ENCODE data around the gene RASSF8.

RASSF8 gene

DNA sequence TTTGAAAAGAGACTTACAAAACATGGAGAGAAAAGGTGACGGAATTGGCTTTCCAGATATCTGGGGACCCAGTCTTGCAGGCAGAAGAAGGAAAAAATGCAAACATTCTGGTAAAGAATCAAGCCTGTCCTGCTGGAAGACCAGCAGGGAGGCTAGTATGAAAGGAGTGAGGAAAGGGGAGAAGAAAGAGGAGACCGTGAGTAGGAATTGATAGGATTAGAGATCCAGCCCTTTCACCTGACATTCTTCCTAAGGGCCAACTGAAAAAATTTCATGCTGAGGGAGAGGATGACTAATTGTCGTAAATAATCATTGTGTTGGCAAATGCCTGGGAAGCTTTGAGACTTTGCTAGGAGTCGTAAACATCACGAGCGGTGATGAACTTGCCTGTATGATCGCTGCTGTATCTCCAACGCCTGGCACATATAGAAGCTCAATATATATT is 154.2 kb downstream of the RASSF8 start:
- no peak for FAIRE-seq

DNA sequence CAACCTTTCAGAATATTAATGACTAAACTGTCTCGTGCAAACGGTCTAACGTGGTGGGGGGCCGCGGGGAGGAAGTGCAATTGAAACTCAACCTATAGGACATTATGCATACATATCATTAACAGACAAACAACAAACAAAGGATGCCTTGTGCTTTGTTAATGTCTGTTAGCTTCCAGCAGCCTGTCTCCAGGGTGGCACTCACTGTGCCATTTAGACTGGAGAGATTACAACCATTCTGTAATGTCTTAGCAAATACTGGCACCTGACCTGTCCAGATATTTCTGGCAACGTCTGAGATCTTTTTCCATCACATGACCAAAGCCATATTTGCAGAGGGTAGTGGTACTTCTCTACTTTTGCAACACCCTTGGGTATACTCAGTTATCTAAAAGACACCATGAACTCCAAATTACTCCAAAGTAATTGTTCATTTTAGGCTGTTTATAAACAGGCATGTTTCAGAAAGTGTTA is 154.7 kb downstream of the RASSF8 start:
- FAIRE-seq = no peak

DNA sequence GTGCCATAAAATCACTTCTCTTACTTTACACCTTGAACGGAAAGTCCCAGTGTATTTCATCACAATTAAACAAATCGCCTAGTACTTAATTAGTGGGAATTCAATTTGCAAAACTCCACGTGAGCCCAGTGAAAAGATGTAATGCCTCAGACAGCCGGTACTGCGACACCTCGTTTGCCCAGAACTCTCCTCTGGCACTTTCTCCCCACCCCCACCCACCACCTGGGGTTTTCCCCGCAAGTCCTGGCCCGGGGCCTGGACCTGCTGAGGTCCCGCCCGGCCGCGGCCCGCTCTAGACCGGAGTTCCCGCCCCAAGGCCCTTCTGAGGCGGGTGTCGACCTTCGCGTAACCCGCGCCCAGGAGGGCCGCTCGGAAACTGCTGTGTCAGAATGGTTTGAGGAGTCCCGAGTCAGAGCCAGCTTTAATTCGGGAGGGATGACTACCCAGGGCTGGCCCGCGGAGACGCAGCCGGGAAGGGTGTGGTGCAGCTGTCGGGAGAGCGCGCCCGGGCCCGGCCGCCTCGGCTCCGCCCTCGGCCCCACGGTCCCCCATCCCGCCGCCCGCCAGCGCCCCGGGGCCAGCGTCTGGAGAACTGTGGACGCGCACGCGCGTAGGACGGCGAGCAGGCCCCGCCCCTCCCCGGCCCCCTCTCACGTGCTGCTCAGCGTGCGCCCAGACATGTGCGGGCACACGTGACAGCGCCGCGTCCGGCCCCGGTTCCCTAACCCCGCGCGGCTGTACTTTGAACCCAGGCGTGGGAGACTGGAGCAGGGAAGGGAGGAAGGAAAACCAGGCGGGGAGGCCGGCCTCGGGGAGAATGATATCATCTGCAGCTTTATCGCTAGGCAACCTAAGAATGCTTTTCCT is 155.6 kb downstream of the RASSF8 start:
- no peak for FAIRE-seq

DNA sequence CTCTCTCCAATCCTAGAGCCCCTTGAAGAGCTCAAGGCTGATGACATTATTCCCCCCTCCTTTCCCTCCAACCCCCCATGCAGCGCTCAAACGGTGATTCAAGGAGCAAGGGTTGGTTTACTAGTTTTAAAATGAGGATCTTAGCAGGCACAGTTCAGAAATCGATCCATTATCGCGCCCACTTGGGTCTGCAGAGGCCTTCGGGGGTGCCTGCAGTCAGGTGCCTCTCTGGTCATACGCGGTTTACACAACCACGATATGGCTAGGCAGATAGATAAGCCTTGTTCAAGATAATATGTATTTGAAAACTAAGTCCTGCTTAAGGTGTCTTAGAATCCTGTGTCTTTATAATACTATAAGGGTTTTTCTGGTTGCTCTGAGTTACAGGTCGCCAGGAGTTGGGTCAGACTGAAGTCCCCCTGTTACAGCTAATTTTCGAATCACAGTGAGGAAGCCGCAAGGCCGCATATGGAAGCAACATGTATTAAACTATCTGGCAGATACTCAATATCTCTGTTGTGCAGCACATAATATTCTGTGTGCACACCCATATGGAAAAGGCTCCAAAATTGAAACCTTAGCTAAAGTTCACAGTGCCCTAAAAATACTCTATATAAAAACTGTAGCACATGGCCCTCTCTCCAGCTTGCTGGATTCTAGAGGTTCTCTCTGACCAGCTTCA is 156.4 kb downstream of the RASSF8 start:
- FAIRE-seq = no peak

DNA sequence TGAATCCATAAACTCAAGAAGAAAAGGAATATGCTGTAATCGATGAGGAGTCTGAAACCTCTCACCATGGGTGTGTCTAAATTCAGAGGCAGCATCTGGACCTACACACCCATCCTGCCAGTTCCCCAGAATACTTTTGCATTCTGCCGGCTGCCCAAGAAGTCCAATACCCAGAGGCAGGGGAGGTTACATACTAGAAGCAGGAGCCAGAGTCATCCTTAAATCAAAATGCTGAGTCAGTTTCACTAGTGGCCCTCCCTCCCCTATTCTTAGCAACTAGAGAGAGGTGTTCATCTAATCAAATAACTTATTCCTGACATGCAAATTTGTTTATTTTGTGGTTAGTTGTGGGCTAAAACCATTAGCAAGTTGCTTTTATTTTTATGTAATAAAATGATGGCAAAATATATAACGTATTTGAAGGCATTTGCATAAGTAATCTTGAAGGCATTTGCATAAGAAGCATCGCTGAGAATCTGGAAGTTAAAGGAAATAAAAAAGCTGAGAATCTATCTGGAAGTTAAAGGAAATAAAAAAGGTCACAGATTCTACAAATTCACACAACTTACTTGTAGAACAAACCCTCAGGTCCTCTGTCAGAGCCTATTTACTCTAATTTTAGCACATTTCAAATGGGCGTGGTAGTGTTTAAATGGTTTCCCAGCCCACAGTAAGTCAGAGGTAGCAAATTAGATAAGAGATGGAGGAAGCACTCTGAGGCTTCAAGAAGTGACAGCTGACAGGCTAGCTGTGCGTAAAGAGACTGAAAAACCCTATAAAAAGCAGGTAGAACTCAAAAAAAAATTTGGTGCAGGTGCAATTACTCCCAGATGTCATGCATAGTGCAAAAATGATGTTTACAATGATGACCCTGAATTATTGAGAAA is 158.6 kb downstream of the RASSF8 start:
- no peak for FAIRE-seq

DNA sequence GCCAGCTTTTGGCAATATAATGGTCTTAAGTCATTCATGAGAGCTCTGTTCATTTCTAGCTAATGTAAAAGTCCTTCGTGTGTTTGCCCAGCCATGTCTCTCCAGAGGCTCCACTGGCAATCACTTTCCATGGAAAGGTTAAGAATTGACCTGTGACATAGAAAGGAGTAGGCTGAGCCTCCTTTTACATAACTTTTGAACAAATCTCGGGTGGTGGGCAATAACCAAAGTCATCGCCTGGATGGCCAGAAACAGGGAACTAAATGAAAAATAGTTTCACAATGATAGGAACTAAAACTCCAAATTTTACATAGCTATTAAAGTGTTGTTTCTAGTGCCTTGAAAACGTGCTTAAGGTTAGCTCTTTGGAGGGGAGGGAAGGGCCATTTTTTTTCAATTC is 159.8 kb downstream of the RASSF8 start:
- FAIRE-seq = no peak

DNA sequence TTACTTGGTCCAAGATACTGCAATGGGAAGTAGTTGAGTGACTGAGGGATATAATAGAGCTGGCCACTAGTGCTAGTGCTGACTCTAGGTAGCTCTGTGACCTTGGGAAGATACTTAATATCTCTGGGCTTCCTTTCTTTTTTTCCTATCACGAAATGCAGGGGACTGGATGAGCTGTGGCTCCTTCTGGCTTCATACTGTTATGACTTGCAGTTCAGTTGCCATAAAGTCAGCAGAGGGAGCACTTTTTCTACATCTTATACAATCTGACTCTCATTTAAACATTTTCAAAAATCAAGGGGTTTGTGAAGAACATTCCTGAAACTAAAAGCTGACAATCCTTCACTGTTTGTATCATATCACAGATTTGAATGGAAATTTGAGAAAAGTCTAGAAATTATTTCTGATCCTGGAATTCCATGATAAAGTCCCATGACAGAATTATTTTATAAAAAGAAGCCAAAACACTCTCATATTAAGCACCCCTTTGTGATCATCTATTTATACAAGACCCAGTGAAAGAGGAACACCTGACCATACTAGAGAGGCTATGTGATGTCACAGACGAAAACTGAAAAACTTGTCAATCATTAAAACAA is 161.0 kb downstream of the RASSF8 start:
- peak; percentile 90 for FAIRE-seq

DNA sequence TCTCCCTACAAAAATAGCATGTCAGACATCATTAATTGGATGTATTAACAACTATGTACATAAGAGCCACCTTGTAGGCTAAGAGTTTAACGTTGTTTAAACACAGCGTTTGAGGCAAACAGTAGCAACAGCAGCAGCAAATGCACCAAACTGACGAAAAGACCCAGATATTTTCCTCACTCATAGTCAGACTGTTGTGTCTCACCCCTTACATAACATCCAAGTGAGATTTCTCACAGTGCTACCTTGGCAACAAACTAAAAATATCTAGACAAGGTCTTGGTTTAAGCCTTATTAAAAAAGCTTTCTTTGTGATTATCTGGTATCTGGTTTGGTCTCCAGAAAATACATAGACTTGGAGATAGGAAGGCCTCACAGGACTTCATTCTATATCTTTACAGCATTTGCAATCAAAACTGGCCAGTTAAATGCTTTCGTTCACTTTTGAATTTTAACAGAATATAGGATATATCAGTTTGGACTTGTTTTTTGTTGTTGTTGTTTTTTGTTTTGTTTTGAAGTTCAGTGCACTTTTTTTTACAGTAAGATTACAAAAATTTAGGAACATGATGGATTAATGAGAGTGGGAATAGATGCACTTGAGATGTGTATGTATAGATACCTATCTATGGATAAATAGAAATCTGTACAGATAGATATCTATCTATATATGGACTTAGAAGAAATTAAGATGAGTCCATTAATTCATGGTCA is 162.2 kb downstream of the RASSF8 start:
- no peak for FAIRE-seq

DNA sequence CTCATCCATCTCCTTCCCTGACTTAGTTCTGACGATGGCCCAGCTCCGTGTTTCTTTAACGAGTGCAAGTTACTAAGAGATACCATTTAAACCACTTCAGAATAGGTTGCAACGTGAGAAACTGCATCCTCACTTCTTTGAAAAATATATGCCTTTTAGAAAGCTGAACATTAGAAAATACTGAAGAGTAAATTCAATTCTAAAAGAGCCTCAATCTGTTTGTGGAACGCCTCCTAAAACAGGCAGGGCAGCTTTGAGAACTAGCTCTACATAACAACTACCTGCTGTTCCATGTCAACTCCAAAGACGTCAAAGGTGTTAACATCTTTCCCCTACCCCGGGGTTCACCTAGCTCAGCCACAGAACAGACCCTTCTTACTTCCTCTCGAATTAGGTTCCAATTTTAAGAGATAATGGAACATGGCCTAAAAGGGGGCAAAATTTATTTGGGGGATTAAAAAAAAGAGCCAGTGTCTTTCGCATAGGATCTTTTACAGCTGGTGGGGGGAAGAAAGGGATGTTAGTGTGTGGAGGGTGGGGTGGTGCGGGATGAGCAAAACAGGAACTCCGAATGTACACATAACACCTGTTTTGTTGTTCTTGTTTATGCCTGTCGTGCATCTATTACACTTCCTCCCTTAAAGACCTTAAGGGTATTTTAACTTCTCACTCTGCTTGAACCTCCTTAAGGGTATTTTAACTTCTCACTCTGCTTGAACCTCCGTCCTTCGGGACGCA is 163.0 kb downstream of the RASSF8 start:
- FAIRE-seq = no peak

DNA sequence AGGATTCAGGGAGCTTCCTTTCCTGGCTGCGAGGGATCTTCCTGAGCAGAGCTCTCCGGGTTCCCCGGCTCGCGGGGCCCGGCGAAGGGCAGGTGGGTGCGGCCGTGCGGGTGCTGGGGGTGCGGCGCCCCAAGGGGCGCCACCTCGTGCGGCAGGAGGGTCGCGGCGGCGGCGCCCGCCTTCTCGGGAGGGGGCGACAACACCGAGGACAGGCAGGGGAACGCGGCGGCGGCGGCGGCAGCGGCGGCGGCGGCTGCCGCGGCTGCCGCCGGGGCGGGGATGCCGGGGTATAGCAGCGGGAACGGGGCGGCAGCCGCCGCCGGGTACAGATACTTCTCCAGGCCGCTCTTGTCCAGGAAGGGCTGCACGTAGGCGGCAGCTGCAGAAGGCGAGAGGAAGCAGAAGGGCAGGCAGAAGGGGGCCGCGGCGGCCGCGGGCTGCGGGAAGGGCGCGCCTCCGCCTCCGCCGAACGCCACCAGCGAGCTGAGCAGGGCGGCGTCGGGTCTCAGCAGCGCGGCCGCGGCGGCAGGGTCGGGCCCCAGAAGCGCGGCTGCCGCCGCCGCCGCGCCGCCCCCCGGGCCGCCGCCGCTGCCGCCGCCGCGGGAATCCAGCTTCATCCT is 163.7 kb downstream of the RASSF8 start:
- no peak for FAIRE-seq

DNA sequence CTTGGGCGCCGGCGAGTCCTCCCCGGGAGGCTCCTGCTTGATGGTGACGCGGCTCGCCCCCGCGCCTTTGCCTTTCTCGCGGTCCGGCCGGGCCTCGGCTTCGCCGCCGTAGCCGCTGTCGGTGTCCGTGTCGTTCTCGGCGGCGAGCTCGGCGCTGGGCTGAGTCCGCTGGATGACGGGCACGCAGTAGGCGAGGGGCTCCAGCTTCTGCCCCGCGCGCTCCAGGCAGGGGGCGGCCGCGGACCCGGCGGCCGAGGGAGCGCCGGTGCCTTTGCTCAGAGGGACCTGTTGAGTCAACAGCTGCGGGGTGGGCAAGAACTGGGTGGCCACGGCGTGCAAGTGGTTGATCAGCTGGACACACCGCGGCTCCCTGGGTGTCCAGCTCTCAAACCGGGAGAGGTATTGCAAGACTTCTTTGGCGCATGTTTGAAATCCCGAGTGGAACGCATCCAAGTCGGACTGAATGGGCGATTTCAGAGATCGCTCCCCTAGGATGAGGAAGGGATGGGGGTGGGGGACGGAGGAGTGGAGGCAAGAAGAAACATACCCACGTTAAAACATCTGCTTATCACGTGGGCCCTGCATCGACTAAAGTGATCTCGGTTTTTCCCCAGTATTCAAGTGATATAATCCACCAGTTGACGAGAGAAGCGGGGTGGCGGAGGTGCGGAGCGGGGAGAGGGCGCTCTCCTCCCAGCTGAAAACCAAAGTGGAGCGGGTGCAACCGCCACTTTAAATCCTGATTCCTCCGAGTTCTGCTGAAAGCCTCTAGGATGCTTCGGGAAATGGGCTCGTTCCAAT is 164.4 kb downstream of the RASSF8 start:
- no peak for FAIRE-seq

DNA sequence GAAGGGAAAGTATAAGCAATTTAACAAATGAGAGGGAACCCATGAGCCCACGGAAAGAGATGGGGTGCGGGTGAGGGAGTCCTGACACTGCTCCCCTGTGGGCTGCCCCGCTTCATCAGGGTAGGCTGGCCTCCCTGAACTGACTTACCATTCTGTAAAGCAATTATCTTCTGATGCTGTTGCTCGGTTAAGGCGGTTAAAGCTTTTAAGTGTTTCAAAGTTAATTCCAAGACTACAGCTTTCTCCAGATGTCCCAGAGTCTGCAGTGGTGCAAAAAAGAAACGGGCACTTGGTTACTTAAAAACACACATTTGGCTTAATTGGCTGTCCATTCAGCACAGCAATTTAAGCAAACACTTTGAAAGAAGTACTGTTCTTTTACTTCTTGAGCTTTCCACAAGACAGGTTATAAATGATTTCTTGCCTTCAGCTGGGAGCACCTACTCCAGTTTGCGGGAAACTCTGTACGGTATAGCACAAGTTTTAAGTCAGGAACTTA is 165.0 kb downstream of the RASSF8 start:
- no peak for FAIRE-seq

DNA sequence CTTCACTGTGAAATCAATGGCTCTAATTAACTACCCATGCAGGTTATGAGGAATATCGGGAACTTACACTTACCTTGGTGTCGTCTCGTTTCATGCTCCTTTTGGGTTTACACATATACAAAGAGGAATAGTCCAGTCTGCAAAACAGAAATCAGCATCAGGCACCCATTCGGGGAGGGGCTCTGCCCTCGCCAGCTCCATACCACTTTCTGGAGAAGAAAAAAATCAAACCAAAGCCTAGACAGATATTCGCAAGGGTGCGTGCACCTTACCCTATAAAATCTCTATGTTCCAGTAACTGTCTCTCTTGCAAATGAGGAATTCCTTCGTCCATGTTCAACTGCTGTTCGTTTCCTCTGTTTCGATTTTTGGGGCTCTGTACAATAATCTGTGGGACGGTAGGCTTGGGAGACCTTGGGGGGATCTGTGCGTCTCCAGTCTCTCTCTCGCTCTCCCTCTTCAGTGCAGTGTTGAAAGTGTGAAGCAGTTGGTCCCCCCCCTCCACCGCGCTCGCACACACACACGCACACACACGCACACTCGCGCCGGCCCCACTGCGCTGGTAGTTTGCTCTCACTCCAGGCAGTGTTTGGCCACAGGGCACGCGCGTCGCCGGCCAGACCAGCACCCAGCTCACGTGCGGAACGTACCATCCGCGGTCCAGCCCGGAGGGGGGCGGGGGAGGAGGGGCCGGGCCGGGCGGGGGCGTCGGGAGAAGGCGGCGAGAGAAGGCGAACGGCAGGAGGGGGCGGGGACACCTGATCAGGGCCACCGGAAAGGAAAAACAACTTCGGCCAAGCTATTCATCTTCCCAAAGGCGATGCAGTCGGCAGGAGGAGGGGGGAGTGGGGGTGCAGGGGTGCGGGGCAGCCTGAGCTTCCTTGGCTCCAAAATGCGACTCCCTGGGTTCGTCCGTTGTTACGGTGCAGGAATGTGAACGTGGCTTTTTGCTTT is 166.2 kb downstream of the RASSF8 start, which contains the start of gene BHLHE41:
Gene BHLHE41 (minus strand): TSS at position 592 of the 954 bp plus-strand sequence. CDS start 258 bp downstream, at position 334.
- FAIRE-seq = no peak

DNA sequence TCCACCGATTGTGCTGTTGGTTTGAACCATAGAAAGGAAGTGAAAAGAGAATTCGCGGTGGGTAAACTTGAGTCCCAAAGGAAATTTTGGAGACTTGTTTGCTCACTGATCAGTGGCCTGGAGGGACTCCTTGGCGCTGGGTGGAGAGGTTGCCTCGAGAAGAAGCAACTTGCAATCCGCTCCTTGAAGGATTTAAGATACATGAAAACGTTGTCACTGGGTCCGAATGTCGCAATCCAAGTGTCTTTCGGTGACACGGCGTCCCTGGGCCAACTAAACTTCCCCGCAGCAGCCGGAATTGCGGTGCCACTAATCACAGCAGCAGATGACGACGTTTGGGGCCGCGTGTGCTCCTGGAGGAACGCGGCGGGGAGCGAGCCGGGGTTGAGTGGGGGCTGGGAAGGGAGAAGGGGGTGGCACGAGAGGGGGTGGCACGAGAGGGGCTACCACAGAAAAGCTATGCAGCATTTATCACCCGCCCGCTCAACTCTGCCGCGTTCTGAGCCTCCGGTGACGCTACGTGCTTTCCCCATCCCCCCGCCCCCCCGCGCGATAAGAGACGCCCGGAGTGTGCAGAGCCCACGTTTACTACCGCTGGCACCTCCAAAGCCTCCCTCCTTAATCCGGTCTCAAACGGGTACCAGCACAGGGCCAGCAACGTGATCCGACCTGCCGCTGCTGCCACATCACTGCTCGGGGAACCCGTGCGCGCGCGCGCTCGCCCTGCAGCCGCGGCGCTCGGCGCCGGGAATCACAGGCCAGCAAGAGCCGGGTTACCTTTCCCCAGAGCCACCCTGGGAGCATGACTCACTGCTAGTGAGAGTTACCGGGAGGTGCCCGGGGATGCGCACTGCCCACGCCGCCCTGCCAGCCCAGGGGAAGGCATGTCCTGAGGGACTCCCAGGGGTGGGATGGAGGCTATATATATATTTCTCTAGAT is 167.2 kb downstream of the RASSF8 start:
- no peak for FAIRE-seq

DNA sequence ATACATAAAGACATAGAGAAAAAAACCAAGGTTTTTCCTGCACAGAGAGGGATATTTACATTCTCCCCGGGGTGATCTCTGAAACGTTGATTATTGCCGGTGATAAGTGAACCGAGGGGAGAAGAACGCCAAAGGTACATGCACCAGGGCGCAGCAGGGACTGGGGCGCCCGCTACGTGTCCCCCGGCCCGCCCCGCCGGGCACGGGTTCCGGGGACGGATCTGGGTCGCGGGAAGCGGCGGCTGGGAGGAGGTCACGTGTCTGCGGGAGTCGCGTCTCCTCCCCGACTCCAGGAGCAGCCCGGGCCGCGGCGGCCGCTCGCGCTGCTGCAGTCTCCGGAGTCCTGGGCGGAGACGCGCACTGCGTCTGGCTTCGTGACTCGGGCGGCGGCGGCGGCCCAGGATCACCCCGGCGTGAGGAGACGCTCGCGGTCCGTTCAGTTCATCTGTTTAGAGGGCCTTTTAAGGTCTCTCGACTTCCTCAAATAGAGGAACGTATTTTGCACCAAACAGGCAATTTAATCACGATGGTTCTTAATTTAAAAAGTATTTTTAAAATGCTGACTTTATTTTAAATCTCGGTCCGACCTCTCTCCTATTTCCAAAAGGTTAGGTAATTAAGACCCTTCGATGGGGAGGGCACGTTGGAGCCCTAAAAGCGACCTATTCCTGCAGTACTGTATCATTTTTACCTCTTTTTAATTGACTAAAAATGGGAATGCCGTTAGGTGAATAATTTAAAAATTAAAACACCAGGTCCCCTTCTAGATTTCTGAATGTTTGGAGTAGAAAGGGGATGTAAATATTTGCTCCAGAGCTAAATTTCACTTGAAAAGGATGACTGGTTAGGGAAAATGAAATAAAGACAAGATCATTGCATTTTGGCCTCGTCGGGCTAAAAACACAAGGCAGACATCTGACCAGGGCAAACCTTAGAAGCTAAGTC is 168.1 kb downstream of the RASSF8 start:
- no peak for FAIRE-seq

DNA sequence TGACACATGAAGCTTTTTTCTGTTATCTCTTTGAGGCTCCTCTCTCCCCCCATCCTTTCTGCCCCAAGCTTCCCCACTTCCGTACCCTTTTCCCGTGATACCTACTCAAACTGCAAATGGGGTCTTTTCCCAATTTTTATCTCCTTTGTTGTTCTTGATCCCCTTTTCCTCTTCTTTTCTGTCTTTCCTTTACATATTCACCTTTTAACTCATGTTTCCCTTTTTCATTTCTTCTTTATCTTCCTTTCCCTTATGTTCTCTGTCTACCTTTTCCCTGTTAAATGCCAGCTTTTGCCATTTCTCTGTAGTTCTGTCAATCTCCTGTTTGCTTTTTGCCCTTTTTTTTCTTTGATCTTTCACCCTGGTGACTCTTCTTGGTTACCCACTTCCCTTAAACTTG is 168.9 kb downstream of the RASSF8 start:
- no peak for FAIRE-seq

All from A204.1 (cell line).